ENCODE data around the gene NFIB. TPM values are rescaled to one million over a fixed set of nuclear protein-coding genes. Genes with fewer than 3 reads are reported as not detected.

The NFIB gene
- total and polyA plus RNA-seq, 10 of the 15 experiments (the other 5 are each of a cell fraction or from before 2014, with no cell fraction given) = under 0.01 to 0.19 (median 0.05) TPM; not detected in 3

DNA sequence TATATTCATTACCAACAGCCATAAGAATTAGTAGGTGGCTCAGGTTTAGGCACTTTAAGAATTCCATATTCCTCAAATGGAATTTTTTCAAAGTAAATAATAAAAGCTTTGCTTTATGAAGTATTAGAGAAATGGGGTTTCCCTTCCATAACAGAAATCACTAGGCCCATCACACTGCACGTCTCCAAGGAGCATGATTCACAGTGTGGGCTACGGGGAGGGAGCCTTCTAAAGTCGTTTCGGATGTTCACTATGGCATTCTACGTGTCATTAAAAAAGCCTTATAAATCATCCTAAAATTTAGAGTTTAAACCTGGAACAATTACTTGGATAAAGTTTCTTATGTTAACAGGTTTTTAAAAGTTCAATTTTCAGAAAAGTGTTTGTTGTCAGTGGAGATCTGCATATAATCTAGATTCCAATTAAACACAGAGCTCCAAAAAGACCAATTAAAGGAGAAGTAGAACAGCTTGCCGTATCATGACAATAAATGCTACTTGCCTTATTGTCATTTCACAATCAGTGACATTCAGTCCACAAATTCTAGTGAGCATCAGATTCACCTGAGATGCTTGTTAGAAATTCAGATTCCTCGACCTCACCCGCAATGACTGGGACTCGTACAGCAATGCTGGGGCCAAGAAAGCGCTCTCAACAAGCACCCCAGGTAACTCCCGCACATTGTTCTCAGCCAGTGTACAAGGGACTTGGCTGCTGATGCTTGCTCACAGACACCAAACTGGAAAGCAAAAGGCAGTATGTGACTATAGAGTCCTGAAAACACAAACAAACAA, 115.7 kb downstream of the NFIB start:
- DNase-seq (ENCODE audit: low read depth, low spot score) (no peak), ATAC-seq (no peak), FAIRE-seq (no peak)
- ChIA-PET RAD21 (ENCODE audit: unreplicated experiment) (interaction anchor here (1.0 kb wide), 1 partner anchor 155 kb away, joined by 3 read pairs; no protein-coding TSS in a partner anchor), SMC1A (ENCODE audit: uncharacterized antibody, unreplicated experiment) (interaction anchor here (0.8 to 0.9 kb wide), 2 partner anchors 23 to 57 kb away, joined by 3 to 4 read pairs; no protein-coding TSS in a partner anchor), CTCF (interaction anchor here (0.5 to 0.6 kb wide), 2 partner anchors 257 to 1341 kb away, joined by 3 read pairs; no protein-coding TSS in a partner anchor), POLR2A (no interaction called here)
- Histone ChIP-seq H3K27ac (ENCODE audit: control insufficient read depth, insufficient read depth) (no peak overlapping the region), H3K79me2 (ENCODE audit: control insufficient read depth, insufficient read depth, low read length) (no peaks in the 10 kb centered on the region), H3K4me2 (ENCODE audit: control insufficient read depth, insufficient read depth) (no peak overlapping the region), H3K4me1 (ENCODE audit: control insufficient read depth, insufficient read depth, low read length) (no peaks in the 10 kb centered on the region), H3K27me3 (replicated peaks in 1 of 2; ENCODE audit: control insufficient read depth in 2 of 2, insufficient read depth in 2 of 2, low read length in 1 of 2) (no peaks in the 10 kb centered on the region; a peak in 1 of 4 replicates), H3K9me3 (replicated peaks; ENCODE audit: control insufficient read depth, insufficient read depth, low read length) (no peaks in the 10 kb centered on the region), H3K9ac (ENCODE audit: control insufficient read depth, insufficient read depth, low read length) (no peak overlapping the region), H3K4me3 (no peak overlapping the region), H3K36me3 (ENCODE audit: control insufficient read depth in 2 of 2, insufficient read depth in 2 of 2, low read length in 1 of 2) (no peaks in the 10 kb centered on the region), H2AFZ (ENCODE audit: control insufficient read depth, low read depth, low read length) (no peak overlapping the region), H4K20me1 (ENCODE audit: control insufficient read depth, insufficient read depth) (no peaks in the 10 kb centered on the region)
- no TSS peak for BruUV-seq (replicated peaks)
- 24% methylated on average over 11 of the region's 11 CpGs for WGBS (ENCODE audit: insufficient coverage, insufficient replicate concordance, low lambda C conversion rate, missing lambda C conversion rate)
- TF ChIP-seq HDGF (IDR thresholded peaks at IDR 0.05) (no peak), JUNB (IDR thresholded peaks at IDR 0.05) (no peak), NRF1 (conservative IDR thresholded peaks at IDR 0.05; ENCODE audit: low read depth, low read length) (no peak), NBN (IDR thresholded peaks at IDR 0.05) (no peak), SPI1 (IDR thresholded peaks at IDR 0.05; ENCODE audit: borderline replicate concordance, insufficient read depth, low read depth, low read length) (no peak), PML (IDR thresholded peaks at IDR 0.05; ENCODE audit: low read length) (no peak), ZNF384 (IDR thresholded peaks at IDR 0.05; ENCODE audit: borderline replicate concordance, low read depth, low read length) (no peak), NR2F1 (conservative IDR thresholded peaks at IDR 0.05) (no peak), KDM1A (IDR thresholded peaks at IDR 0.05; ENCODE audit: borderline replicate concordance) (no peak), IKZF2 (IDR thresholded peaks at IDR 0.05) (no peak), POLR2A (IDR thresholded peaks at IDR 0.05; ENCODE audit: low read depth, low read length) (no peak), BACH1 (IDR thresholded peaks at IDR 0.05; ENCODE audit: borderline replicate concordance) (no peak), ATF7 (IDR thresholded peaks at IDR 0.05; ENCODE audit: low read depth) (no peak), CHD1 (IDR thresholded peaks at IDR 0.05; ENCODE audit: low read depth, low read length) (no peak), RFX5 (IDR thresholded peaks at IDR 0.05; ENCODE audit: low read depth, low read length) (no peak)
- TF ChIP-seq, protein P1, sequence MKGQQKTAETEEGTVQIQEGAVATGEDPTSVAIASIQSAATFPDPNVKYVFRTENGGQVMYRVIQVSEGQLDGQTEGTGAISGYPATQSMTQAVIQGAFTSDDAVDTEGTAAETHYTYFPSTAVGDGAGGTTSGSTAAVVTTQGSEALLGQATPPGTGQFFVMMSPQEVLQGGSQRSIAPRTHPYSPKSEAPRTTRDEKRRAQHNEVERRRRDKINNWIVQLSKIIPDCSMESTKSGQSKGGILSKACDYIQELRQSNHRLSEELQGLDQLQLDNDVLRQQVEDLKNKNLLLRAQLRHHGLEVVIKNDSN (IDR thresholded peaks at IDR 0.05; ENCODE audit: borderline replicate concordance, extremely low read length, insufficient read depth, low read depth, low read length) = no peak
- in situ Hi-C loops (cut with MboI) (no loop called here), intact Hi-C loops (cut with micrococcal nuclease; ENCODE audit: unreplicated experiment) (no loop called here)

Measured in GM12878 (cell line).